NCI-H2029 (cell line): Measurements from ENCODE around the gene RPL10.
"Not testable (repeated sequence)": the region's sequence is repeated elsewhere in the genome, so short reads cannot be mapped to it uniquely, and the experiment has no call there.

Source experiments
- DNase-seq: peaks from one replicate; lab custom pipeline; 2025; lab: John Stamatoyannopoulos, UW

RPL10 gene

GRCh38 chrX:154378059-154378798 is 19.9 kb upstream of the RPL10 start:
- DNase-seq: peak; percentile 32

GRCh38 chrX:154378799-154379568 is 19.2 kb upstream of the RPL10 start, which contains the start of gene EMD:
TSS of gene EMD (plus strand) at chrX:154379295. CDS start at chrX:154379485, 190 bp downstream.
- peak; percentile 98 for DNase-seq

GRCh38 chrX:154379569-154379951 is 18.6 kb upstream of the RPL10 start:
- DNase-seq: no peak

GRCh38 chrX:154380153-154380552 is 18.0 kb upstream of the RPL10 start:
- no peak for DNase-seq

GRCh38 chrX:154380787-154381186 is 17.4 kb upstream of the RPL10 start:
- no peak for DNase-seq

- no peak for DNase-seq
Measured at GRCh38 chrX:154381271-154381670, 16.9 kb upstream of the RPL10 start.

- DNase-seq: no peak
Measured at GRCh38 chrX:154382483-154383069, 15.6 kb upstream of the RPL10 start.

- DNase-seq: no peak
Measured at GRCh38 chrX:154383359-154384283, 14.6 kb upstream of the RPL10 start.

- no peak for DNase-seq
Measured at GRCh38 chrX:154384284-154384892, 13.8 kb upstream of the RPL10 start.

- DNase-seq: not testable (repeated sequence)
Measured at GRCh38 chrX:154388094-154388493, 10.1 kb upstream of the RPL10 start.

- not testable (repeated sequence) for DNase-seq
Measured at GRCh38 chrX:154388649-154389048, 9.5 kb upstream of the RPL10 start.

- DNase-seq: not testable (repeated sequence)
Measured at GRCh38 chrX:154389812-154390747, 8.1 kb upstream of the RPL10 start.

GRCh38 chrX:154396363-154396762 is 1.8 kb upstream of the RPL10 start:
- not testable (repeated sequence) for DNase-seq

- DNase-seq: peak; percentile 43
Measured at GRCh38 chrX:154396973-154397887, 947 bp upstream of the RPL10 start.

- peak; percentile 70 for DNase-seq
Measured at GRCh38 chrX:154398668-154399526, 720 bp downstream of the RPL10 start.

- no peak for DNase-seq
Measured at GRCh38 chrX:154399527-154400368, 1.6 kb downstream of the RPL10 start.

GRCh38 chrX:154400369-154400817 is 2.2 kb downstream of the RPL10 start:
- DNase-seq: not testable (repeated sequence)
